ENCODE results near the gene PLAGL2. TPM values are rescaled to one million over a fixed set of nuclear protein-coding genes. Genes with fewer than 3 reads are reported as not detected.
A peak's percentile ranks its signal among the peaks of the same experiment; 100 is the strongest.

Gene PLAGL2
- total and polyA plus RNA-seq, 9 of the 15 experiments (the other 6 are each of a cell fraction or from before 2014, with no cell fraction given): 3.1 to 24.3 (median 6.4) TPM

DNA sequence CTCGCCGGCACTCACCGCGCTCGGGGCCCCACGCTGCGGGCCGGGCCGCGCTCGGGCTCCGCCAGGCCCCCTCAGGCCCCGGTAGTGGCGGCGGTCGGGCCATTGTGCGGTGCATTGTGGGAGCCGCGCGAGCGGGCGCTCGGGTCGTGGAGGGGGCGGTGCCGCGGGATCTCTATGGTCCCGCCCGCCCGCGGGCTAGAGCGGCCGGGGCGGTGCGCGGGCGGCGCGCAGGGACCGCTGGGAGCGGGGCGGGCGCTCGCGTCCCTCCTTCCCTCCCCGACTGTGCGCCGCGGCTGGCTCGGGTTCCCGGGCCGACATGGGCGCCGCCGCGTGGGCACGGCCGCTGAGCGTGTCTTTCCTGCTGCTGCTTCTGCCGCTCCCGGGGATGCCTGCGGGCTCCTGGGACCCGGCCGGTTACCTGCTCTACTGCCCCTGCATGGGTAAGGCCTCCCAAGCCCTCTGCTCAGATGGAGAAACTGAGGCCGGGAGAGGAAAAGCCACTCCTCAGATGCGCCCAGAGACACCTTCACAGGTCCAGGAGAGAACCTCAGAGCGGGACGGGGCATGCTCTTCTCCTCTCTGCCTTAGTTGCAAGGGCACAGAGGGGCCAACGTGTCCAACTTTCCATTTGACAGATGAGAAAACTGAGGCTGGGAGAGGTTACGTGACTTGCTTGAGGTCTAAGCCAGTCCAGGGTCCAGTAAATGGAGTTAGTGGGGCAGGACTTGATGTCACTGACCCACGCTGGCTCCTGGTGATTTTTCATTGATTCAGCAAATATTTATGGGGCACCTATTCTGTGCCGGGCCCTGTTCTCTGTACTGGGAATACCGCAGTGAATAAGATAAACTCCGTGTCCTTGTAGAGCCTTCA, at the start of gene PLAGL2, which contains the start of gene POFUT1 (continued):
- peak; percentile 43 for TF ChIP-seq NFIC (IDR thresholded peaks at IDR 0.05)
- peak; percentile 86 for TF ChIP-seq ZNF316 (IDR thresholded peaks at IDR 0.05)
- no peak for TF ChIP-seq HOXB6 (CRISPR knock-in tag; IDR thresholded peaks at IDR 0.05; ENCODE audit: borderline replicate concordance)
- TF ChIP-seq CAMTA2 (CRISPR knock-in tag; conservative IDR thresholded peaks at IDR 0.05): 0 out of 2 replicates have a peak, but pooled peaks have one; percentile 25
- 0 out of 2 replicates have a peak, but pooled peaks have one; percentile 55 for TF ChIP-seq ILF3 (IDR thresholded peaks at IDR 0.05; ENCODE audit: borderline replicate concordance)
- TF ChIP-seq POLR2B (IDR thresholded peaks at IDR 0.05; ENCODE audit: low read depth, partially characterized antibody): peak; percentile 80
- 0 out of 2 replicates have a peak, but pooled peaks have one; percentile 43 for TF ChIP-seq ELF1 (tag; IDR thresholded peaks at IDR 0.05)
- TF ChIP-seq, protein P1, sequence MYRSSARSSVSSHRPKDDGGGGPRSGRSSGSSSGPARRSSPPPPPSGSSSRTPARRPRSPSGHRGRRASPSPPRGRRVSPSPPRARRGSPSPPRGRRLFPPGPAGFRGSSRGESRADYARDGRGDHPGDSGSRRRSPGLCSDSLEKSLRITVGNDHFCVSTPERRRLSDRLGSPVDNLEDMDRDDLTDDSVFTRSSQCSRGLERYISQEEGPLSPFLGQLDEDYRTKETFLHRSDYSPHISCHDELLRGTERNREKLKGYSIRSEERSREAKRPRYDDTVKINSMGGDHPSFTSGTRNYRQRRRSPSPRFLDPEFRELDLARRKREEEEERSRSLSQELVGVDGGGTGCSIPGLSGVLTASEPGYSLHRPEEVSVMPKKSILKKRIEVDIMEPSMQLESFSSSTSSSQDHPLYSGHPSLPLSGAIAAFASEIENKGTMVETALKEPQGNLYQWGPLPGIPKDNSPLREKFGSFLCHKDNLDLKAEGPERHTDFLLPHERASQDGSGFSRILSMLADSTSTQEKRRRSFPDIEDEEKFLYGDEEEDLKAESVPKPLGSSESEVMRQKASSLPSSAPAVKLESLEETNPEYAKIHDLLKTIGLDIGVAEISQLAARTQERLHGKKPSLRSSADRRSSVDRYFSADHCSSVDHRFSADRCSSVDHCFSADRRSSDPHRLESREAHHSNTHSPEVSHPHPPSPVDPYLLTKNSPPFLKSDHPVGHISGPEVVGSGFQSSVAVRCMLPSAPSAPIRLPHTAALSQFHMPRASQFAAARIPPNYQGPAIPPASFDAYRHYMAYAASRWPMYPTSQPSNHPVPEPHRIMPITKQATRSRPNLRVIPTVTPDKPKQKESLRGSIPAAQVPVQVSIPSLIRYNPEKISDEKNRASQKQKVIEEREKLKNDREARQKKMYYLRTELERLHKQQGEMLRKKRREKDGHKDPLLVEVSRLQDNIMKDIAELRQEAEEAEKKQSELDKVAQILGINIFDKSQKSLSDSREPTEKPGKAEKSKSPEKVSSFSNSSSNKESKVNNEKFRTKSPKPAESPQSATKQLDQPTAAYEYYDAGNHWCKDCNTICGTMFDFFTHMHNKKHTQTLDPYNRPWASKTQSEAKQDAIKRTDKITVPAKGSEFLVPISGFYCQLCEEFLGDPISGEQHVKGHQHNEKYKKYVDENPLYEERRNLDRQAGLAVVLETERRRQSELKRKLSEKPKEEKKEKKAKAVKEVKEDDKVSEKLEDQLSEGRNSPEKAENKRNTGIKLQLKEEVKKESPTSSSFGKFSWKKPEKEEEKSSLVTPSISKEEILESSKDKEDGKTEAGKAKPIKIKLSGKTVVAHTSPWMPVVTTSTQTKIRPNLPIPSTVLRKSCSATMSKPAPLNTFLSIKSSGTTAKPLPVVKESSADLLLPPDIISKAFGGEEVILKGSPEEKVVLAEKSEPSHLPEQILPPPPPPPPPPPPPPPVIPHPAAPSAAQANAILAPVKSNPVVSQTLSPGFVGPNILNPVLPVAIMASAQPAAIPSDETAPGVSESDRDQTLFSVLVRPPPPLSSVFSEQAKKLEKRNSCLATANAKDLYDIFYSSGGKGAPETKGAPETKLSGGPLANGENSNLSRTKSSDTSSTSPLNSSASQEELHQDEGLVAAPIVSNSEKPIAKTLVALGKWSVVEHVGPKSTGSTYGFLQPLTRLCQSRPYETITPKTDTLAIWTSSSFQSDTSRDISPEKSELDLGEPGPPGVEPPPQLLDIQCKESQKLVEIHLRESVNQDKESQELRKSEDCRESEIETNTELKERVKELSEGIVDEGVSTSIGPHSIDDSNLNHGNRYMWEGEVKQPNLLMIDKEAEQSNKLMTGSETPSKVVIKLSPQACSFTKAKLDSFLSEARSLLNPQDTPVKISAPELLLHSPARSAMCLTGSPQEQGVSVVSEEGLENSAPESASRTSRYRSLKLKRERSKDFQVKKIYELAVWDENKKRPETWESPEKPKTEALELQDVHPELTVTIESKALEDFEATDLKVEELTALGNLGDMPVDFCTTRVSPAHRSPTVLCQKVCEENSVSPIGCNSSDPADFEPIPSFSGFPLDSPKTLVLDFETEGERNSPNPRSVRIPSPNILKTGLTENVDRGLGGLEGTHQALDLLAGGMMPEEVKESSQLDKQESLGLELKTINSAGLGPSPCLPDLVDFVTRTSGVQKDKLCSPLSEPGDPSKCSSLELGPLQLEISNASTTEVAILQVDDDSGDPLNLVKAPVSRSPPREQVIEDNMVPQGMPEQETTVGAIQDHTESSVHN (IDR thresholded peaks at IDR 0.05; ENCODE audit: borderline replicate concordance in 1 of 2, low read depth in 1 of 2): no peak
- TF ChIP-seq ZNF12 (CRISPR knock-in tag; IDR thresholded peaks at IDR 0.05): 0 out of 2 replicates have a peak, but pooled peaks have one; percentile 22
- TF ChIP-seq TEAD1 (CRISPR knock-in tag; IDR thresholded peaks at IDR 0.05): peak in 1 of 2 experiments; percentile 42; a peak in 1 of 4 replicates
- TF ChIP-seq SRSF3 (IDR thresholded peaks at IDR 0.05; ENCODE audit: insufficient read depth, low read length): no peak
- TF ChIP-seq EGR1 (conservative IDR thresholded peaks at IDR 0.05): peak; percentile 31
- TF ChIP-seq, protein P2, sequence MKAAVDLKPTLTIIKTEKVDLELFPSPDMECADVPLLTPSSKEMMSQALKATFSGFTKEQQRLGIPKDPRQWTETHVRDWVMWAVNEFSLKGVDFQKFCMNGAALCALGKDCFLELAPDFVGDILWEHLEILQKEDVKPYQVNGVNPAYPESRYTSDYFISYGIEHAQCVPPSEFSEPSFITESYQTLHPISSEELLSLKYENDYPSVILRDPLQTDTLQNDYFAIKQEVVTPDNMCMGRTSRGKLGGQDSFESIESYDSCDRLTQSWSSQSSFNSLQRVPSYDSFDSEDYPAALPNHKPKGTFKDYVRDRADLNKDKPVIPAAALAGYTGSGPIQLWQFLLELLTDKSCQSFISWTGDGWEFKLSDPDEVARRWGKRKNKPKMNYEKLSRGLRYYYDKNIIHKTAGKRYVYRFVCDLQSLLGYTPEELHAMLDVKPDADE (conservative IDR thresholded peaks at IDR 0.05; ENCODE audit: control insufficient read depth, low read depth, low read length): peak; percentile 82; the same call in 1 of the 2 replicates
- peak; percentile 45; the same call in 1 of the 2 replicates for TF ChIP-seq JUND (IDR thresholded peaks at IDR 0.05; ENCODE audit: borderline replicate concordance, low read depth, low read length)
- no peak; the same call in 2 of the 3 replicates for TF ChIP-seq JUND (tag; IDR thresholded peaks at IDR 0.05; ENCODE audit: borderline replicate concordance, low read depth, low read length)
- no peak for TF ChIP-seq ATF1 (CRISPR knock-in tag; IDR thresholded peaks at IDR 0.05)
- peak; percentile 37; the same call in 1 of the 2 replicates for TF ChIP-seq ATF1 (tag; IDR thresholded peaks at IDR 0.05)
